GM12872 (cell line): ENCODE results near the gene LTBP1.

Experiments used
- TF ChIP-seq, protein P1 (sequence below): IDR thresholded peaks from 3 replicates; pipeline ENCODE4 v1.5.1; 2011; ENCODE audit warnings: low read depth, mild to moderate bottlenecking, low read length, moderate library complexity; ENCODE audit not compliant: insufficient read depth

The LTBP1 gene

DNA sequence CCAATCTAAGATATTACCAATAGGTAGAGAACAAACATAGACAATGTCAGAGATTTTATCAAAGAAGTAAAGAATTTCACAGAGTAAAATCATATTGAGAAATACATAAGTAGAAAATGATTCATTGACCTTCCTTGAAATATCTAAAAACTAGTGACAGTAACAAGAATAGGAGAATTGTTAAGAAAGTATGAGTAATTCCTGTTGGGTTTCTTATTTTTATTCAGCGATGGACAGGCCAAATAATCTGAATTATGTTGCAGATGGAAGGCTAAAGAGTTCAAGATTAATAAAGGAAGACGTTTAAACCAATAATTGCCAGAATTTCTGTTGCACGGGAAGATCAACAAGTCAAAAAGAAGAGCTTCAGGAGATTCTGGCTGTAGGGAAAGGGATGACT is 366.3 kb downstream of the LTBP1 start:
- TF ChIP-seq, protein P1, sequence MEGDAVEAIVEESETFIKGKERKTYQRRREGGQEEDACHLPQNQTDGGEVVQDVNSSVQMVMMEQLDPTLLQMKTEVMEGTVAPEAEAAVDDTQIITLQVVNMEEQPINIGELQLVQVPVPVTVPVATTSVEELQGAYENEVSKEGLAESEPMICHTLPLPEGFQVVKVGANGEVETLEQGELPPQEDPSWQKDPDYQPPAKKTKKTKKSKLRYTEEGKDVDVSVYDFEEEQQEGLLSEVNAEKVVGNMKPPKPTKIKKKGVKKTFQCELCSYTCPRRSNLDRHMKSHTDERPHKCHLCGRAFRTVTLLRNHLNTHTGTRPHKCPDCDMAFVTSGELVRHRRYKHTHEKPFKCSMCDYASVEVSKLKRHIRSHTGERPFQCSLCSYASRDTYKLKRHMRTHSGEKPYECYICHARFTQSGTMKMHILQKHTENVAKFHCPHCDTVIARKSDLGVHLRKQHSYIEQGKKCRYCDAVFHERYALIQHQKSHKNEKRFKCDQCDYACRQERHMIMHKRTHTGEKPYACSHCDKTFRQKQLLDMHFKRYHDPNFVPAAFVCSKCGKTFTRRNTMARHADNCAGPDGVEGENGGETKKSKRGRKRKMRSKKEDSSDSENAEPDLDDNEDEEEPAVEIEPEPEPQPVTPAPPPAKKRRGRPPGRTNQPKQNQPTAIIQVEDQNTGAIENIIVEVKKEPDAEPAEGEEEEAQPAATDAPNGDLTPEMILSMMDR: no peak

DNA sequence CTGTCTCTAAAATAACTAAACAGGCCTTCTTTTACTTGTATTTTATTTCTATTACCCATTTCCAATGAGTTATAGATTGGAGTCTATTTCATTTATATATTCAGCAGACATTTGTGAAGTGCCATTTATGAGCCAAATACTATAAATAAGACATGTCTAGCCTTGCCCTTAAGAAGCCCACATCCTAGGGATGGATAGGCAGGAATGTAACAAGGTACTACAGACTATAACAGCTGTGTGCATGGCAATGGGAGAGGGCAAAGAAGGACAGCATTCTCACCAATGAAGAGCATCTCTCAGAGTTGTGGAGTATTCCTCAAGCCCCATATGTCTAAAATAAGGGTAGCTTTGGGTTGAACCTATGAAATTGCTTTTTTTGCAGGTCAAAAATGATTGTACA is 367.8 kb downstream of the LTBP1 start:
- TF ChIP-seq, protein P1: no peak

DNA sequence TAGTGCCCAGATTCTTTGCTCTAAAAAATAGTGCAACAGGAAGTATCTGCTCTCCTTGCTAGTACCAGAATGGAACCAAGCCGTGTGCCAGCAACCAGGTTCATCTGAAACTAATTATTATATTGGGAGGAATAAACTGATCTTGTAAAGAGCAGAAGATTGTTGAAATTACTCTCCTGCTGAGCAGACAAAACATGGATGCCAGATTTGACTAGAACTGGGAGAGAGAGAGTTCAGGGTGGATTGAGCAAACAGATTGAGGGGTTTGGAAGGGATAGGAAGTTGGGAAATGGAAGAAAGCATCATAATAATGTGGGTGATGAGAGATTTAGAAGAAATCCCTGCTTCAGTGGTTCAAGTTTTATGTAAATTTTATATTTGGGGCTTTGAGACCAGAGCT is 369.6 kb downstream of the LTBP1 start:
- TF ChIP-seq, protein P1: no peak

DNA sequence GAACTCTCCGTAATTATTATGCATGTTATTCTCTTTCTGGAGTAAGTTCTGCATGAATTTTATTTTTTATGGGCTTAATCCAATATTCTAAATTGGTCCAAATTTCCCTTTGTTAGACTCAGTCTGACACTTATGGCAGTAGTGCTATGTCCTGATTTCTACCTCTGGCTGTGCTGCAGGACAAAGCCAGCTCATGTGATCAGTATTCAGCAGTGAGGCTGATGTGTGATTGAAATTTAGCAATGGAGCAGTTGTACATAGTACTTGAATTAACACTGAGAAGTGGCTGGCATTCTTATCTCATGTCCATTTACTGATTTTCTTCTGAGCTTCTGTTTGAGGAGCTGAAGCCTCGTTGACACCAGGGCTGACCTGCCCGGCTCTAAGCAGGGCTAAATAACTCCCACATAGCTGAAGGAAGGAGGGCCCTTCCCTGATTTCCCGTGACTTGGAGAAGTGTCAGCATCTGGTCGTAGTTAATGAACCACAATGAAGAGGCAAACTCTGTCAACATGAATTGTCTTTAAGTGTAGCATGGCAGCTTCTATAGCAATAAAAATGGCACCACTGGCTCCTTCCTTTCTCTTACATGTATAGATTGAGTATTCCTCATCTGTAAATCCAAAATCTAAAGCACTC is 370.7 kb downstream of the LTBP1 start:
- TF ChIP-seq, protein P1: no peak

DNA sequence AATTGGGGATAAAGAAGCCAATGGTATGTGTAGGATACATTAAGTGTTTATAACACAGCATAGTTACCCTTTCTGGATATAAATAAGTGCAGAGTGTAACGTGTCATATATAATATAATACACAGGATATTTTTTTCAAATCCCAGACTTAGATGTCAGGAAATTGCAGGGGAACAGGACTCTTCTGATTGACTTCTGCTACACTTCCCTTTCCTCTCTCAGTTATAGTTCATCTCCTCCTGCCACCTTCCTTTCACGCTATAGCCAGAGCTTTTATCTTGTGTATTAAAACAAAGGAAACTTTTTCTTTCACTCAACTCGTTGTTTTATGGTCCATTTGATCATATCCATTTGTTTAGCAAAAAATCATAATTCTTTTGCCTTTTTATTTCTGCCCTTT is 371.7 kb downstream of the LTBP1 start:
- TF ChIP-seq, protein P1: no peak

DNA sequence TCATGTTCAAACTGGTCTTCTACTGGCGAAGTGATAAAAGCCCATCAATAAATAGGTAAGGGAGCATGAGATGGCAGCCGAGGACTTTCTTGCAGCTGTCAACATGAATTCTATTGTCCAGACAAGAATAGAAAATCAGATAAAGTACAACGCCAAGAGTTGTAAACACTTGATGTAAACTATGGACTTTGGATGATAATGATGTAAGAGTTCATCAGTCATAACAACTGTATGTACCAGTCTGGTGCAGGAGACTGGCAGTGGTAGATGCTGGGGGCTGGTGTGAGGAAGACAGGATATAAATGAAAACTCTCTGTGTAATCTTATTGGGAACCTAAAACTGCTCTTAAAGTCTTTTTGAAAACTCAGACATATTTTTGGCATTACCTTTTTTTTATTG is 373.8 kb downstream of the LTBP1 start:
- TF ChIP-seq, protein P1: no peak

DNA sequence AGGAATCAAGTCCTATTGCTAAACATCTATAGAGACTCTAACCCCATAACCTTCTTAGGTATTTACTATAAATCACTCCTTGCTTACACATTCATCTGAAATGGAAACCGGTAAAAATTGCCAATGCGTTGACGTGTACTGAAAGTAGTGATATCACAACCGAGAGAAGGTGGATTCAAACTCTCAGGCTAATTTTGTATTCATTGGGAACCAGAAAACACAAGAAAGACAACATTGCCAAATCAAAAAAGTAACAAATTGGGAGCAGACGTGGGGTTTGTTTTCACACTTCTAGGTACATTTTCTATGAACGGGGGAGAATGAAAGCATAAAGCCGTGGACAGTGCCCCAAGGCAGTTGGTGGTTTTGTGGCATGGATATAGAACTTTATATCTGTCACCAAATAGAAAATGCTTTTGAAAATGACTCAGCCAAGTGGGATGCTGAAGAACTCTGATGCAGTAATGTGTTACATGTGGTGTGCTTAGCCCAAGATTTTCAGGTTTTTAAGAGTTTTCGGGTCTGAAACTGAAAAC is 374.6 kb downstream of the LTBP1 start:
- TF ChIP-seq, protein P1: no peak
